ENCODE results near the gene PIEZO1. TPM values are rescaled to one million over a fixed set of nuclear protein-coding genes. Genes with fewer than 3 reads are reported as not detected.

The PIEZO1 gene
- total and polyA plus RNA-seq, 9 of the 15 experiments (the other 6 are each of a cell fraction or from before 2014, with no cell fraction given) = 3.6 to 432 (median 131) TPM

GRCh38 chr16:88688013-88688778, 96.8 kb downstream of the PIEZO1 start (continued):
- TF ChIP-seq ASH1L (IDR thresholded peaks at IDR 0.05; ENCODE audit: borderline replicate concordance, low read depth, partially characterized antibody) (no peak), KDM4B (IDR thresholded peaks at IDR 0.05; ENCODE audit: borderline replicate concordance in 2 of 2, low read depth in 1 of 2) (0 out of 4 replicates have a peak, but pooled peaks of 1 of the 2 experiments have one; percentile 21), MYNN (IDR thresholded peaks at IDR 0.05) (peak; percentile 96), MYNN (CRISPR knock-in tag; IDR thresholded peaks at IDR 0.05) (no peak), MEIS2 (IDR thresholded peaks at IDR 0.05; ENCODE audit: partially characterized antibody) (peak; percentile 15), KAT7 (CRISPR knock-in tag; IDR thresholded peaks at IDR 0.05; ENCODE audit: borderline replicate concordance) (peak; percentile 77; the same call in 1 of the 2 replicates), GATA2 (CRISPR knock-in tag; IDR thresholded peaks at IDR 0.05) (peak; percentile 97), ZKSCAN3 (CRISPR knock-in tag; IDR thresholded peaks at IDR 0.05) (no peak), GABPB1 (CRISPR knock-in tag; IDR thresholded peaks at IDR 0.05) (no peak), POLR2B (IDR thresholded peaks at IDR 0.05; ENCODE audit: low read depth, partially characterized antibody) (no peak), GTF2B (IDR thresholded peaks at IDR 0.05; ENCODE audit: extremely low read depth, insufficient read length) (no peak), RBM17 (IDR thresholded peaks at IDR 0.05; ENCODE audit: borderline replicate concordance, low read depth, low read length) (no peak), ZNF444 (CRISPR knock-in tag; IDR thresholded peaks at IDR 0.05) (no peak), PYGO2 (tag; IDR thresholded peaks at IDR 0.05) (no peak), ZNF445 (CRISPR knock-in tag; IDR thresholded peaks at IDR 0.05; ENCODE audit: low read depth) (no peak), TEAD1 (CRISPR knock-in tag; IDR thresholded peaks at IDR 0.05) (peak in 1 of 2 experiments; percentile 12; a peak in 1 of 4 replicates), TARDBP (IDR thresholded peaks at IDR 0.05) (no peak), ATF1 (CRISPR knock-in tag; IDR thresholded peaks at IDR 0.05) (no peak), ATF1 (tag; IDR thresholded peaks at IDR 0.05) (no peak), CBX1 (IDR thresholded peaks at IDR 0.05; ENCODE audit: low read depth) (no peak), PRMT5 (CRISPR knock-in tag; IDR thresholded peaks at IDR 0.05) (no peak), ZNF696 (CRISPR knock-in tag; conservative IDR thresholded peaks at IDR 0.05) (no peak)
- TF ChIP-seq, protein P1, sequence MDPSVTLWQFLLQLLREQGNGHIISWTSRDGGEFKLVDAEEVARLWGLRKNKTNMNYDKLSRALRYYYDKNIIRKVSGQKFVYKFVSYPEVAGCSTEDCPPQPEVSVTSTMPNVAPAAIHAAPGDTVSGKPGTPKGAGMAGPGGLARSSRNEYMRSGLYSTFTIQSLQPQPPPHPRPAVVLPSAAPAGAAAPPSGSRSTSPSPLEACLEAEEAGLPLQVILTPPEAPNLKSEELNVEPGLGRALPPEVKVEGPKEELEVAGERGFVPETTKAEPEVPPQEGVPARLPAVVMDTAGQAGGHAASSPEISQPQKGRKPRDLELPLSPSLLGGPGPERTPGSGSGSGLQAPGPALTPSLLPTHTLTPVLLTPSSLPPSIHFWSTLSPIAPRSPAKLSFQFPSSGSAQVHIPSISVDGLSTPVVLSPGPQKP (CRISPR knock-in tag; IDR thresholded peaks at IDR 0.05) = no peak
- TF ChIP-seq, protein P2, sequence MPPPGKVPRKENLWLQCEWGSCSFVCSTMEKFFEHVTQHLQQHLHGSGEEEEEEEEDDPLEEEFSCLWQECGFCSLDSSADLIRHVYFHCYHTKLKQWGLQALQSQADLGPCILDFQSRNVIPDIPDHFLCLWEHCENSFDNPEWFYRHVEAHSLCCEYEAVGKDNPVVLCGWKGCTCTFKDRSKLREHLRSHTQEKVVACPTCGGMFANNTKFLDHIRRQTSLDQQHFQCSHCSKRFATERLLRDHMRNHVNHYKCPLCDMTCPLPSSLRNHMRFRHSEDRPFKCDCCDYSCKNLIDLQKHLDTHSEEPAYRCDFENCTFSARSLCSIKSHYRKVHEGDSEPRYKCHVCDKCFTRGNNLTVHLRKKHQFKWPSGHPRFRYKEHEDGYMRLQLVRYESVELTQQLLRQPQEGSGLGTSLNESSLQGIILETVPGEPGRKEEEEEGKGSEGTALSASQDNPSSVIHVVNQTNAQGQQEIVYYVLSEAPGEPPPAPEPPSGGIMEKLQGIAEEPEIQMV (tag; conservative IDR thresholded peaks at IDR 0.05; ENCODE audit: low read depth) = no peak
- TF ChIP-seq, protein P3, sequence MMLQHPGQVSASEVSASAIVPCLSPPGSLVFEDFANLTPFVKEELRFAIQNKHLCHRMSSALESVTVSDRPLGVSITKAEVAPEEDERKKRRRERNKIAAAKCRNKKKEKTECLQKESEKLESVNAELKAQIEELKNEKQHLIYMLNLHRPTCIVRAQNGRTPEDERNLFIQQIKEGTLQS (IDR thresholded peaks at IDR 0.05) = peak; percentile 94
- TF ChIP-seq, protein P3 (CRISPR knock-in tag; conservative IDR thresholded peaks at IDR 0.05) = 0 out of 2 replicates have a peak, but pooled peaks have one; percentile 63
